Measurements from ENCODE around the gene TSPAN3.

- TF ChIP-seq GATA2 (IDR thresholded peaks at IDR 0.05; ENCODE audit: low read depth, low read length), result no peak
- TF ChIP-seq GATA3 (IDR thresholded peaks at IDR 0.05; ENCODE audit: low read depth, low read length), result no peak
These were observed 24.9 kb downstream of the TSPAN3 start for GRCh38 chr15:77045985-77046384.
